Osteoblast (primary cell): Measurements from ENCODE around the gene ADAMTS17. TPM values are rescaled to one million over a fixed set of nuclear protein-coding genes. Genes with fewer than 3 reads are reported as not detected.

Source experiments
- DNase-seq: peaks from one replicate; pipeline ENCODE4 v3.0.0; 2011; ENCODE audit warnings: low spot score, mixed read lengths; ENCODE audit not compliant: insufficient read length; ENCODE audit errors: missing footprints
- H2AFZ ChIP-seq: 2 replicates; pipeline ENCODE4 v1.6.0; 2011; ENCODE audit warnings: mild to moderate bottlenecking, low read length
- H3K27ac ChIP-seq: 2 replicates; pipeline ENCODE4 v1.5.1; 2011; ENCODE audit warnings: mild to moderate bottlenecking, low read depth, low read length, moderate library complexity
- H3K27me3 ChIP-seq: 2 replicates; pipeline ENCODE4 v1.6.0; 2012; ENCODE audit warnings: mild to moderate bottlenecking, control low read depth, inconsistent platforms, low read length, moderate library complexity; ENCODE audit not compliant: insufficient read depth
- H3K36me3 ChIP-seq: 2 replicates; pipeline ENCODE4 v1.5.1; 2011; ENCODE audit warnings: mild to moderate bottlenecking, low read length, control low read depth, moderate library complexity; ENCODE audit not compliant: insufficient read depth
- H3K4me1 ChIP-seq: 2 replicates; pipeline ENCODE4 v1.5.1; 2011; ENCODE audit warnings: mild to moderate bottlenecking, low read length, control low read depth, moderate library complexity; ENCODE audit not compliant: insufficient read depth
- H3K4me2 ChIP-seq: 2 replicates; pipeline ENCODE4 v1.6.0; 2011; ENCODE audit warnings: mild to moderate bottlenecking, low read length; ENCODE audit not compliant: insufficient read depth
- H3K4me3 ChIP-seq: fragments of 200-600 bp; sonication (generic); 3 replicates; pipeline ENCODE4 v1.5.1; 2012; ENCODE audit warnings: mild to moderate bottlenecking, low read length, inconsistent platforms; ENCODE audit not compliant: insufficient read depth
- H3K79me2 ChIP-seq: 2 replicates; pipeline ENCODE4 v1.6.0; 2012; ENCODE audit warnings: mild to moderate bottlenecking, low read length, control low read depth, inconsistent platforms; ENCODE audit not compliant: insufficient read depth
- H3K9me3 ChIP-seq: 2 replicates; pipeline ENCODE4 v1.5.1; 2011; ENCODE audit warnings: low read depth, low read length, control low read depth
- H4K20me1 ChIP-seq: 2 replicates; pipeline ENCODE4 v1.6.0; 2012; ENCODE audit warnings: mild to moderate bottlenecking, low read length, control low read depth; ENCODE audit not compliant: insufficient read depth
- total RNA-seq: library from RNA; depleted of rRNA; stranded (reverse); fragments of >200 nt; gene quantifications from 2 replicates; pipeline ENCODE4 v1.2.3, GENCODE V29; 2012
- TF ChIP-seq, protein P1 (sequence below): IDR thresholded peaks from 2 replicates; pipeline ENCODE4 v1.5.1; 2011; ENCODE audit warnings: mild to moderate bottlenecking, low read depth, low read length, moderate library complexity; ENCODE audit errors: extremely low read depth

ADAMTS17 gene
- total RNA-seq, 1 donor: under 0.01 TPM

DNA sequence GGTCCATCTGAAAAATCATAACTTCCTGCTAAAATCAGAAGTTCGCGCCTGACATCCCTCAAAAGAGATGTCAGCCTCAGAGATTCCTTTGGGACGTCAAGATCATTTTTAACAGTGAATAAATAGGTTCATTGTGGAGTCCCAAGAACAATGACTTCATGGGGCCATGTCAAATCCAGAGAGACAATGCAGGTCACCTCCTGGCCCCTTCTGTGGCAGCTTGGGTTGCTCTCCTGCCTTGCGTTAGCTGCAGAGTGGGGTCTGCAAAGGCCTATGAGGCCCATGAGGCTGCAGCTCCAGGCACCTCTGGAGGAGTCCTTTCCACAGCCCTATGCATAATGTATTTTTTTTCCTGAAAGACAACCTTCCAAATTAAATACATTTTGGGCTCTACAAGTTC is 282.3 kb downstream of the ADAMTS17 start:
- no peak for DNase-seq
- TF ChIP-seq, protein P1, sequence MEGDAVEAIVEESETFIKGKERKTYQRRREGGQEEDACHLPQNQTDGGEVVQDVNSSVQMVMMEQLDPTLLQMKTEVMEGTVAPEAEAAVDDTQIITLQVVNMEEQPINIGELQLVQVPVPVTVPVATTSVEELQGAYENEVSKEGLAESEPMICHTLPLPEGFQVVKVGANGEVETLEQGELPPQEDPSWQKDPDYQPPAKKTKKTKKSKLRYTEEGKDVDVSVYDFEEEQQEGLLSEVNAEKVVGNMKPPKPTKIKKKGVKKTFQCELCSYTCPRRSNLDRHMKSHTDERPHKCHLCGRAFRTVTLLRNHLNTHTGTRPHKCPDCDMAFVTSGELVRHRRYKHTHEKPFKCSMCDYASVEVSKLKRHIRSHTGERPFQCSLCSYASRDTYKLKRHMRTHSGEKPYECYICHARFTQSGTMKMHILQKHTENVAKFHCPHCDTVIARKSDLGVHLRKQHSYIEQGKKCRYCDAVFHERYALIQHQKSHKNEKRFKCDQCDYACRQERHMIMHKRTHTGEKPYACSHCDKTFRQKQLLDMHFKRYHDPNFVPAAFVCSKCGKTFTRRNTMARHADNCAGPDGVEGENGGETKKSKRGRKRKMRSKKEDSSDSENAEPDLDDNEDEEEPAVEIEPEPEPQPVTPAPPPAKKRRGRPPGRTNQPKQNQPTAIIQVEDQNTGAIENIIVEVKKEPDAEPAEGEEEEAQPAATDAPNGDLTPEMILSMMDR: no peak
- H3K9me3 ChIP-seq: no peaks in the 10 kb centered on the region
- no peak overlapping the region for H2AFZ ChIP-seq
- H3K79me2 ChIP-seq: no peaks in the 10 kb centered on the region
- peaks cover 8% of the 10 kb centered on the region for H3K27me3 ChIP-seq
- H3K4me3 ChIP-seq: no peak overlapping the region
- no peak overlapping the region for H3K27ac ChIP-seq
- no peaks in the 10 kb centered on the region for H3K36me3 ChIP-seq
- no peaks in the 10 kb centered on the region for H4K20me1 ChIP-seq
- H3K4me2 ChIP-seq: no peak overlapping the region
- no peaks in the 10 kb centered on the region for H3K4me1 ChIP-seq

DNA sequence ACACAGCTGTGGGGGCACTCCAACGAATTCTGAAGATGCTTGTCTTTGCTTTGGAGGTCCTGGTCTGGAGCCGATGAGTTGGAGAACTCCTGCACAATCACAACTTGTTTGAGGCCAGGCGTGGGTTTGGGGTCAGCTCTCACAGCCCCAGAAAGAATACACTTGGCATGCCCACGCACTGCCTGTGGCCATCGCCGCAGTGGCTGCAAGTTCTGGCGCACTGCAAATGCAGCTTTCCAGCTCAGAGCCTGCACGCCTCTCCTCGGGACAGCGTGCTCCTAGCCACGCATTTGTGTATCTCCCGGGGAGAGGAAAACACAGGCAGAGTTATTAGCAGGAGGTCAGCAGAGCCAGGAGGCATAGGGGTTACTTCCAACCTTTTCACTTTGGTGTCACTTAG is 282.7 kb downstream of the ADAMTS17 start:
- Histone ChIP-seq H3K27me3 (peaks cover 8% of the 10 kb centered on the region), H3K9me3 (no peaks in the 10 kb centered on the region), H3K4me2 (no peak overlapping the region), H3K79me2 (no peaks in the 10 kb centered on the region), H3K4me1 (no peaks in the 10 kb centered on the region), H3K27ac (no peak overlapping the region), H3K36me3 (no peaks in the 10 kb centered on the region), H3K4me3 (no peak overlapping the region), H2AFZ (no peak overlapping the region), H4K20me1 (no peaks in the 10 kb centered on the region)
- TF ChIP-seq, protein P1: no peak
- no peak for DNase-seq

DNA sequence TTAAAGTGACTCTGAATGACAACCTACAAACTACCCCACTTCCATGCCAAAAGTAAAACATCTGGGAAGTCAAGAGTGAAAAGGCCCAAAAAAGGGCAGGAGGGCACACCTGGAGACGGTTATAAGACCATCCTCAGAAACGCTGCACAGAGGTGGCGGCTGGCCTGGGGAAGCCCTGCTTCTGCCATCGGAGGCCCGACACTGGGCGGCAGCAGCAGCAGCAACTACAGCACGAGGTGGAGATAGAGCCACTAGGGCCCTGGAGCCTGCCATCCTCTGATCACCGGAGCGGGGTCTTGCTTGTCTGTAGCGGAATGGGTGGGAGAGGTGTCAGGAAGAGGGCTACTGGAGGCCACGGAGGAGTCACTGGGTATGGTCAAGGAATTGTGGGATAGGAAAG is 283.3 kb downstream of the ADAMTS17 start:
- H3K27me3 ChIP-seq: peaks cover 8% of the 10 kb centered on the region
- H3K36me3 ChIP-seq: no peaks in the 10 kb centered on the region
- H3K9me3 ChIP-seq: no peaks in the 10 kb centered on the region
- no peak overlapping the region for H2AFZ ChIP-seq
- no peaks in the 10 kb centered on the region for H3K4me1 ChIP-seq
- H3K4me2 ChIP-seq: no peak overlapping the region
- DNase-seq: no peak
- H3K27ac ChIP-seq: no peak overlapping the region
- TF ChIP-seq, protein P1: no peak
- no peak overlapping the region for H3K4me3 ChIP-seq
- H4K20me1 ChIP-seq: no peaks in the 10 kb centered on the region
- no peaks in the 10 kb centered on the region for H3K79me2 ChIP-seq

DNA sequence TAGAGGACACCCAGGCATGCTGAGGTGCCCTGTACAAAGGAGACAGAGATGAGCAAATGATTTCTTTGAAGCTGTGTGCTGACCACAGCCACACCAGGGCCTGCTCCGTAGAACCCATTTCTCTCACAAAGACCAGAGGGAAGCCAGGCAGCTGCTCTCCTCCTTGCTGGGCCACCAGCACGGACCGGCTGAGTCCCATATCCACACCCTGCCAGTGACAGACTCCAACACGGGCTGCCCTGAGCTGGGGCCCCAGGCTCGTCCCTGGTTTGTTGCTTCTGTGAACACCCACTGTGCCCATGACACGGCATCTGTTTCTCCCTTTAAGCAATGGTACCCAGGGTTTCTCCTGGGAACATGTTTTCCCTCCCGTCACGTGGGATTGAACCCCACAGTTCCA is 284.5 kb downstream of the ADAMTS17 start:
- H3K4me3 ChIP-seq: no peak overlapping the region
- no peaks in the 10 kb centered on the region for H3K79me2 ChIP-seq
- no peak overlapping the region for H3K4me2 ChIP-seq
- DNase-seq: no peak
- peaks cover 8% of the 10 kb centered on the region for H3K27me3 ChIP-seq
- no peaks in the 10 kb centered on the region for H3K4me1 ChIP-seq
- no peaks in the 10 kb centered on the region for H3K36me3 ChIP-seq
- H2AFZ ChIP-seq: no peak overlapping the region
- TF ChIP-seq, protein P1: no peak
- no peaks in the 10 kb centered on the region for H4K20me1 ChIP-seq
- no peak overlapping the region for H3K27ac ChIP-seq
- H3K9me3 ChIP-seq: no peaks in the 10 kb centered on the region
